ENCODE results near the gene RHBDD1.

The RHBDD1 gene

GRCh38 chr2:226962176-226962773 lies 126.4 kb downstream of the RHBDD1 start:
- no peak for DNase-seq (ENCODE audit: low read depth, low spot score)
- H3K4me3 ChIP-seq (ENCODE audit: low read length) = no peak overlapping the region

- no peak overlapping the region for H3K4me3 ChIP-seq (ENCODE audit: low read length)
Measured at GRCh38 chr2:226963528-226963927, 127.7 kb downstream of the RHBDD1 start.

GRCh38 chr2:226965376-226965775 lies 129.5 kb downstream of the RHBDD1 start:
- DNase-seq (ENCODE audit: low read depth, low spot score) = no peak
- no peak overlapping the region for H3K4me3 ChIP-seq (ENCODE audit: low read length)

More at GRCh38 chr2:226963528-226963927, 127.7 kb downstream of the RHBDD1 start:
- no peak for DNase-seq (ENCODE audit: low read depth, low spot score)

GRCh38 chr2:226969417-226970080 lies 133.7 kb downstream of the RHBDD1 start:
- no peak overlapping the region for H3K4me3 ChIP-seq (ENCODE audit: low read length)
- DNase-seq (ENCODE audit: low read depth, low spot score) = no peak

GRCh38 chr2:226970362-226970761 lies 134.5 kb downstream of the RHBDD1 start:
- peak overlapping the region; percentile 21 for H3K4me3 ChIP-seq (ENCODE audit: low read length)
- peak; percentile 66 for DNase-seq (ENCODE audit: low read depth, low spot score)

- DNase-seq (ENCODE audit: low read depth, low spot score) = no peak
Measured at GRCh38 chr2:226971084-226971483, 135.2 kb downstream of the RHBDD1 start.

GRCh38 chr2:226971770-226972169 lies 135.9 kb downstream of the RHBDD1 start:
- no peak overlapping the region for H3K4me3 ChIP-seq (ENCODE audit: low read length)
- DNase-seq (ENCODE audit: low read depth, low spot score) = no peak

More at GRCh38 chr2:226971084-226971483, 135.2 kb downstream of the RHBDD1 start:
- peak overlapping the region; percentile 18 for H3K4me3 ChIP-seq (ENCODE audit: low read length)

- DNase-seq (ENCODE audit: low read depth, low spot score) = peak; percentile 90
- peak overlapping the region; percentile 29 for H3K4me3 ChIP-seq (ENCODE audit: low read length)
Measured at GRCh38 chr2:226973816-226974215, 138.0 kb downstream of the RHBDD1 start.

- H3K4me3 ChIP-seq (ENCODE audit: low read length) = 0 out of 2 replicates have a peak overlapping the region, but pooled peaks have one; percentile 4
- peak; percentile 84 for DNase-seq (ENCODE audit: low read depth, low spot score)
Measured at GRCh38 chr2:226977775-226978190, 141.9 kb downstream of the RHBDD1 start.

- no peak overlapping the region for H3K4me3 ChIP-seq (ENCODE audit: low read length)
- no peak for DNase-seq (ENCODE audit: low read depth, low spot score)
Measured at GRCh38 chr2:226978300-226978699, 142.4 kb downstream of the RHBDD1 start.

- no peak for DNase-seq (ENCODE audit: low read depth, low spot score)
Measured at GRCh38 chr2:226979004-226979403, 143.2 kb downstream of the RHBDD1 start.

GRCh38 chr2:226981791-226982326 lies 146.0 kb downstream of the RHBDD1 start:
- DNase-seq (ENCODE audit: low read depth, low spot score) = peak; percentile 88
- no peak overlapping the region for H3K4me3 ChIP-seq (ENCODE audit: low read length)

More at GRCh38 chr2:226979004-226979403, 143.2 kb downstream of the RHBDD1 start:
- no peak overlapping the region for H3K4me3 ChIP-seq (ENCODE audit: low read length)

GRCh38 chr2:226983895-226984749 lies 148.3 kb downstream of the RHBDD1 start:
- H3K4me3 ChIP-seq (ENCODE audit: low read length) = peak overlapping the region; percentile 27; the same call in 1 of the 2 replicates

GRCh38 chr2:226984750-226985582 lies 149.1 kb downstream of the RHBDD1 start:
- H3K4me3 ChIP-seq (ENCODE audit: low read length) = peak overlapping the region; percentile 27; the same call in 1 of the 2 replicates
- DNase-seq (ENCODE audit: low read depth, low spot score) = peak; percentile 83

More at GRCh38 chr2:226983895-226984749, 148.3 kb downstream of the RHBDD1 start:
- peak; percentile 76 for DNase-seq (ENCODE audit: low read depth, low spot score)

- DNase-seq (ENCODE audit: low read depth, low spot score) = no peak
Measured at GRCh38 chr2:226985583-226985946, 149.7 kb downstream of the RHBDD1 start.

GRCh38 chr2:226991663-226992062 lies 155.8 kb downstream of the RHBDD1 start:
- H3K4me3 ChIP-seq (ENCODE audit: low read length) = no peak overlapping the region
- no peak for DNase-seq (ENCODE audit: low read depth, low spot score)

More at GRCh38 chr2:226985583-226985946, 149.7 kb downstream of the RHBDD1 start:
- H3K4me3 ChIP-seq (ENCODE audit: low read length) = no peak overlapping the region

- no peak overlapping the region for H3K4me3 ChIP-seq (ENCODE audit: low read length)
- DNase-seq (ENCODE audit: low read depth, low spot score) = no peak
Measured at GRCh38 chr2:226993171-226993570, 157.3 kb downstream of the RHBDD1 start.

- H3K4me3 ChIP-seq (ENCODE audit: low read length) = no peak overlapping the region
- no peak for DNase-seq (ENCODE audit: low read depth, low spot score)
Measured at GRCh38 chr2:226994775-226995174, 158.9 kb downstream of the RHBDD1 start.

Measured in Jurkat, Clone E6-1 (cell line).